Mesenchymal stem cell (in vitro differentiated cells and primary cell): Measurements from ENCODE around the gene MRGPRE.

Source experiments
- DNase-seq: peaks from one replicate; pipeline ENCODE4 v3.0.0-alpha.2; 2013
- H2AFZ ChIP-seq: one replicate; pipeline ENCODE4 v1.6.1; 2013; ENCODE audit warnings: low read depth, mild to moderate bottlenecking, control low read depth, inconsistent platforms, low read length, moderate library complexity
- H2AK5ac ChIP-seq: 2 replicates; pipeline ENCODE4 v1.6.1; 2013; ENCODE audit warnings: low read length, moderate library complexity, mild to moderate bottlenecking, inconsistent platforms; ENCODE audit not compliant: severe bottlenecking
- H2BK120ac ChIP-seq: one replicate; pipeline ENCODE4 v1.6.1; 2013; ENCODE audit warnings: low read depth, mild to moderate bottlenecking, inconsistent platforms, low read length, moderate library complexity
- H2BK12ac ChIP-seq, 2 experiments: one replicate each; pipeline ENCODE4 v1.6.1; 2013; ENCODE audit warnings: inconsistent platforms in 2 of 2, low read length in 2 of 2, mild to moderate bottlenecking in 2 of 2, moderate library complexity in 2 of 2, control low read depth in 1 of 2
- H2BK15ac ChIP-seq: one replicate; pipeline ENCODE4 v1.6.1; 2013; ENCODE audit warnings: mild to moderate bottlenecking, low read depth, inconsistent platforms; ENCODE audit not compliant: poor library complexity, severe bottlenecking
- H2BK5ac ChIP-seq: 2 replicates; pipeline ENCODE4 v1.6.1; 2013; ENCODE audit warnings: low read depth, mild to moderate bottlenecking, low read length, control low read depth, inconsistent platforms; ENCODE audit not compliant: poor library complexity, severe bottlenecking
- H3K14ac ChIP-seq, 2 experiments: one replicate each; pipeline ENCODE4 v1.6.1; 2013; ENCODE audit warnings: inconsistent platforms in 2 of 2, low read length in 2 of 2, control low read depth in 1 of 2, mild to moderate bottlenecking in 1 of 2, moderate library complexity in 1 of 2
- H3K18ac ChIP-seq, 2 experiments: one replicate each; pipeline ENCODE4 v1.6.1; 2013; ENCODE audit warnings: inconsistent platforms in 2 of 2, low read length in 2 of 2, control low read depth in 1 of 2, low read depth in 1 of 2, mild to moderate bottlenecking in 1 of 2
- H3K23ac ChIP-seq, 2 experiments: one replicate each; pipeline ENCODE4 v1.6.1; 2013; ENCODE audit warnings: inconsistent platforms in 2 of 2, low read length in 2 of 2, mild to moderate bottlenecking in 2 of 2, moderate library complexity in 2 of 2, control low read depth in 1 of 2
- H3K27ac ChIP-seq: 2 replicates; pipeline ENCODE4 v1.5.1; 2013; ENCODE audit warnings: mild to moderate bottlenecking, moderate library complexity, low read length, control low read depth, inconsistent platforms; ENCODE audit not compliant: poor library complexity, severe bottlenecking
- H3K27me3 ChIP-seq, 2 experiments: 2 replicates each; pipeline versions ENCODE4 v1.6.1 to v1.7.0; 2013; ENCODE audit warnings: low read length in 2 of 2, mild to moderate bottlenecking in 2 of 2, moderate library complexity in 2 of 2, control low read depth in 1 of 2, inconsistent platforms in 1 of 2; ENCODE audit not compliant: control insufficient read depth in 1 of 2, insufficient read depth in 1 of 2
- H3K36me3 ChIP-seq, 2 experiments: 2 replicates each; pipeline versions ENCODE4 v1.6.1 to v1.7.0; 2013; ENCODE audit warnings: low read length in 2 of 2, control low read depth in 1 of 2, inconsistent platforms in 1 of 2, low read depth in 1 of 2, mild to moderate bottlenecking in 1 of 2; ENCODE audit not compliant: insufficient read depth in 2 of 2, control insufficient read depth in 1 of 2
- H3K4ac ChIP-seq, 2 experiments: one replicate each; pipeline ENCODE4 v1.6.1; 2013; ENCODE audit warnings: inconsistent platforms in 2 of 2, low read length in 2 of 2, mild to moderate bottlenecking in 2 of 2, moderate library complexity in 2 of 2, control low read depth in 1 of 2, low read depth in 1 of 2
- H3K4me1 ChIP-seq: 2 replicates; pipeline ENCODE4 v1.6.1; 2013; ENCODE audit warnings: low read depth, low read length, control low read depth; ENCODE audit not compliant: control insufficient read depth, insufficient read depth
- H3K4me2 ChIP-seq: 2 replicates; pipeline ENCODE4 v1.6.1; 2013; ENCODE audit warnings: low read length, mild to moderate bottlenecking, inconsistent platforms; ENCODE audit not compliant: poor library complexity, severe bottlenecking
- H3K4me3 ChIP-seq, 2 experiments: 2 replicates each; pipeline versions ENCODE4 v1.5.1 to v1.7.0; 2013; ENCODE audit warnings: low read length in 2 of 2, mild to moderate bottlenecking in 2 of 2, control low read depth in 1 of 2, low read depth in 1 of 2; ENCODE audit not compliant: insufficient read depth in 1 of 2
- H3K79me1 ChIP-seq: replicated peaks from 2 replicates; pipeline ENCODE4 v1.6.1; 2013; ENCODE audit warnings: mild to moderate bottlenecking, control low read depth, low read length, inconsistent platforms; ENCODE audit not compliant: poor library complexity, severe bottlenecking
- H3K9ac ChIP-seq: 2 replicates; pipeline ENCODE4 v1.7.0; 2013; ENCODE audit warnings: mild to moderate bottlenecking, low read length, moderate library complexity
- H3K9me3 ChIP-seq: 2 replicates; pipeline ENCODE4 v1.7.0; 2013; ENCODE audit warnings: mild to moderate bottlenecking, low read length; ENCODE audit not compliant: control insufficient read depth
- H4K8ac ChIP-seq: one replicate; pipeline ENCODE4 v1.6.1; 2013; ENCODE audit warnings: inconsistent platforms, mild to moderate bottlenecking, low read length, moderate library complexity
- H4K91ac ChIP-seq: one replicate; pipeline ENCODE4 v1.6.1; 2013; ENCODE audit warnings: mild to moderate bottlenecking, low read length, inconsistent platforms
- WGBS: methylation state at CpG from one replicate; pipeline ENCODE4 v1.1.7; 2013; ENCODE audit warnings: mixed read lengths; 5-methylcytosine and 5-hydroxymethylcytosine counted together

The MRGPRE gene

DNA sequence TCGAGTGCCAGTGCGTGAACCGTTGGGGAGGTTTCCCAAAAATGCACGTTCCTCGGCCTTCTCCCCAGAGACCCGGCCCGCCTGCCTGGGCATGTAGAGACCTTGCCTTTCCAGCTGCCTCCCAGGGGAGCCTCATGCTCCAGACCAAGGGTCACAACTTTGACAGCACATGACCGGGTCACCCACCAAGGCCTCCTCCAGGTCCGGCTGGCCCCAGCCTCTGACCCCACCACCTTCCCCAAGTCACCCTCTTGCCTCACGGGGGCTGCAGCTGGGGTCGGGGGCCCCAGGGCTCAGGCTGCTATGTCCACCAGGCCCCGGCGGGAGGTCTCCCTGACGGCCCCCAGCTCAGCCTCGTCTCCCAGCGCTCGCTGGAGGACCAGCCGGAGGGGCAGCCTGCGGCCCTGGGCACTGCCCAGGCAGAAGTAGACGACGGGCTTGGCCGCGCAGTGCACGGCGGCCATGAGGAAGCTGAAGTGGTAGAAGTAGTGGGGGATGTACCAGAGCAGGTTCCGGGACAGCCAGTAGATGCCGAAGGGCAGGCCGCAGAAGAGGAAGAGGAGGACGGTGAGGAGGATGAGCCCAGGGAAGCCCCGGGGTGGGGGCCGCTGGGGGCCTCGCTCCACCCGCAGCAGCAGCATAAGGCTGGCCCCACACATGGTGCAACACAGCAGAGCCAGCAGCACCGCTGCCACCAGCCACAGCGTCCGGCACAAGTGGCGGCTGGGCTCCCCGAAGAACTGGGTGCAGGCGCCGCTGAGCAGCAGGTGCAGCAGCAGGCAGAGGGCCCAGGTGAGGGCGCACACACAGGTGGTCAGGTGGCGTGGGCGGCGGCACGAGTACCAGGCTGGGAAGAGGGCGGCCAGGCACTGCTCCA, 4.4 kb downstream of the MRGPRE start:
- no peak overlapping the region for H2AFZ ChIP-seq

DNA sequence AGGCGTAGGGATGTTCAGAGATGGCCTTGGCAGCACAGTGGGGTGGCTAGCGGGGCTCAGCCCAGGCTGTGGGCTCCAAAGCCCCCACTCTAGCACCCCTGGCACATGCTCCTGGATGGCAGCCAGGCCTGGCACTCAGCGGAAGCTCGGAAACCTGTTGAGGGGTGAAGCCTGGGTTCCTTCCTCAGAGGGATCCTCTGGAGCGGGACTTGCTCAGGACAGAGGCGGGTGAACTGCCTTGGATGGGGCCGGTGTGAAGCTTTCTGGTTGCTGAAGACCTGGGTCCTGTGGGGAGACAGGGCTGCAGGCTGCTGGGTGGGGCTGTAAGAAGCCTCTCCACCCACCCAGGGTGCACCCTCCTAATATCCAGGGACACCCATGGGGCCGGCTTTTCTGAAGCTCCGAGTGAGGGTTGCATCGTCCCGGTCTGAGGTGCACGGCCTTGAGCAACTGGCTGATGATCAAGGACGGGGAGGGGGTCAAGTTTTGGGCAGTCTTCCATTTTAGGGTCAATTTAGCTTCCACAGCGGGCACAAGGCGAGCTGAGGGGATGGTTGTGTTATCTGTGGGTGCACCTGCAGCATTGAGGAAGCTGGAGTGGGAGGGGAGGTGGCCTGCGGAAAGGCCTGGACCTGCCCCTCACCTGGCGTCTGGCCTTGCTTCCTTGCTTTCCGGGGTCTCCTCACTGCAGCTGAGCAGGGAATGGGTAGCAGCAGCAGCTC, 5.2 kb downstream of the MRGPRE start:
- no peak overlapping the region for H3K4ac ChIP-seq
- no peak overlapping the region for H2BK12ac ChIP-seq
- no peak overlapping the region for H3K27ac ChIP-seq
- no peak overlapping the region for H3K14ac ChIP-seq
- WGBS: 88% methylated on average over 16 of the region's 18 CpGs
- no peak for DNase-seq
- H3K18ac ChIP-seq: no peak overlapping the region
- no peak overlapping the region for H2BK5ac ChIP-seq
- no peak overlapping the region for H2BK120ac ChIP-seq
- H3K4me3 ChIP-seq: no peak overlapping the region
- no peak overlapping the region for H3K23ac ChIP-seq
- no peaks in the 10 kb centered on the region for H3K36me3 ChIP-seq
- H3K79me1 ChIP-seq: no peaks in the 10 kb centered on the region
- no peaks in the 10 kb centered on the region for H3K9me3 ChIP-seq
- no peak overlapping the region for H3K4me2 ChIP-seq
- no peak overlapping the region for H4K8ac ChIP-seq
- no peak overlapping the region for H2AFZ ChIP-seq
- peaks cover 28% of the 10 kb centered on the region for H3K4me1 ChIP-seq
- H3K27me3 ChIP-seq: peaks cover 3 to 66% of the 10 kb centered on the region in 2 experiments
- H4K91ac ChIP-seq: no peak overlapping the region
- no peak overlapping the region for H2BK15ac ChIP-seq
- no peak overlapping the region for H2AK5ac ChIP-seq
- no peak overlapping the region for H3K9ac ChIP-seq

More for the DNA sequence above, 4.4 kb downstream of the MRGPRE start:
- no peak overlapping the region for H3K9ac ChIP-seq
- H3K4ac ChIP-seq: no peak overlapping the region
- no peak overlapping the region for H4K8ac ChIP-seq
- no peak overlapping the region for H2BK120ac ChIP-seq
- no peaks in the 10 kb centered on the region for H3K79me1 ChIP-seq
- peaks cover 28% of the 10 kb centered on the region for H3K4me1 ChIP-seq
- H3K14ac ChIP-seq: no peak overlapping the region
- DNase-seq: no peak
- no peak overlapping the region for H3K4me2 ChIP-seq
- H2BK12ac ChIP-seq: no peak overlapping the region
- H3K27me3 ChIP-seq: peaks cover 4 to 66% of the 10 kb centered on the region in 2 experiments
- H2BK15ac ChIP-seq: no peak overlapping the region
- H4K91ac ChIP-seq: no peak overlapping the region
- no peak overlapping the region for H3K18ac ChIP-seq
- H3K36me3 ChIP-seq: no peaks in the 10 kb centered on the region
- no peak overlapping the region for H2BK5ac ChIP-seq
- WGBS: 90% methylated on average over 46 of the region's 46 CpGs
- no peak overlapping the region for H3K23ac ChIP-seq
- no peak overlapping the region for H3K4me3 ChIP-seq
- no peak overlapping the region for H3K27ac ChIP-seq
- no peak overlapping the region for H2AK5ac ChIP-seq
- H3K9me3 ChIP-seq: no peaks in the 10 kb centered on the region

DNA sequence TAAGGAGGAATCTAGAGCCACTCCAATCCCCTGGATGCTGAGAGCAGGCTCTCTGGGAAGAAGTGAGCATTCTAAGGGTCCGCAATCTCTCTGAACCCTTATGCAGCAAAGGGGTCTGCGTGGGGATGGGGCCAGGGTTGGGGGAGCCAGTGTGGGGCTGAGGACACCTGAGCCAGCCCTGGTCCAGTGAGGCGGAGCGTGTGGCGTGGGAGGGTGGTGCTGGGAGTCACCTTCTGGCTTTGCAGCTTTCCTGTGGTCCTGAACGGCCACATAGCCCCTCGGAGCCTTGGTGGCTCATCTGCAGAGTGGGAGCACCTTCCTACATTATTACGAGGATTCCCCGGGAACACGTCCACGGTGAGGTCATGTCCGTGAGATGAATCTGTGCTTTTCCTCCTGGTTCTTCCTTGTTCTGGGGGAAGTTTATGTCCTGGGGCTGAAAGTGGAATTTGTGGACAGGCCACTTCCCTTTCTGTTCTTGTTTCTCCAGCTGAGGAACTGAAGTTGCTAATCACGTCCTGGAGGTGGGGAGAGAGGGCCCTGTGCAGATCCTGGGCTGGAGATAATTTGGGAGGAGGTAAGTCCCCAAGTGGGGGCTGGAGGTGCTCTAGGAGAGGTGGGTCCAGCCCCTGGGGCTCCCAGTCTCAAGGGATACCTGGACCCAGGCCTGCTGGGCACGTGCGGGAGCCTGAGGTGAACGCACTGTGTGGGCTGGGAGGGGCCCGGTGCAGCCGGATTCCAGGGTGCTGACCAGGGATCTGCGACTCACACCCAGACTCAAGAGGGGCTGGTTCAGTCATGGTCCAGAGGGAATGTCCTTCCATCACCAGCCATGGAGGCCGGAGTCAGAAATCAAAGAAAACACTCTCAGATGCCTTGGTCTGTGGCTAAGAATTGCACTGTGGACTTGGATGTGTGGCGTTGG, 6.1 kb downstream of the MRGPRE start:
- H3K4me1 ChIP-seq: peaks cover 28% of the 10 kb centered on the region
- H3K79me1 ChIP-seq: no peaks in the 10 kb centered on the region
- H3K27ac ChIP-seq: no peak overlapping the region
- H4K8ac ChIP-seq: no peak overlapping the region
- H2BK15ac ChIP-seq: no peak overlapping the region
- H3K9me3 ChIP-seq: no peaks in the 10 kb centered on the region
- H3K36me3 ChIP-seq: no peaks in the 10 kb centered on the region
- WGBS: 80% methylated on average over 21 of the region's 21 CpGs
- no peak overlapping the region for H3K4ac ChIP-seq
- no peak overlapping the region for H3K18ac ChIP-seq
- H3K4me3 ChIP-seq: no peak overlapping the region
- no peak overlapping the region for H2AFZ ChIP-seq
- no peak overlapping the region for H2BK5ac ChIP-seq
- H3K23ac ChIP-seq: no peak overlapping the region
- no peak overlapping the region for H2BK12ac ChIP-seq
- H3K4me2 ChIP-seq: no peak overlapping the region
- peak overlapping the region; percentile 9 for H2AK5ac ChIP-seq
- H2BK120ac ChIP-seq: no peak overlapping the region
- H4K91ac ChIP-seq: no peak overlapping the region
- no peak overlapping the region for H3K14ac ChIP-seq
- H3K27me3 ChIP-seq: peaks cover 12 to 66% of the 10 kb centered on the region in 2 experiments
- H3K9ac ChIP-seq: no peak overlapping the region
- DNase-seq: no peak
